ENCODE results near the gene ZG16. TPM values are rescaled to one million over a fixed set of nuclear protein-coding genes. Genes with fewer than 3 reads are reported as not detected.

ZG16 gene
- total RNA-seq, 1 experiment from 2014 or later, result 0.07 TPM

- ChIA-PET CTCF (no interaction called here), POLR2A (no interaction called here), RAD21 (ENCODE audit: low non-redundant PET in 1 of 2, low total read pairs in 2 of 2, uncharacterized antibody in 2 of 2, unreplicated experiment in 2 of 2) (no interaction called here)
- H2AFZ ChIP-seq (ENCODE audit: low read depth, low read length, poor library complexity, severe bottlenecking), result no peak overlapping the region
- H3K27ac ChIP-seq (ENCODE audit: low read depth, low read length), result no peak overlapping the region
- no peaks in the 10 kb centered on the region for H3K27me3 ChIP-seq (ENCODE audit: insufficient read depth, low read length)
- ATAC-seq, result no peak
- H3K9ac ChIP-seq (ENCODE audit: low read length), result no peak overlapping the region
- BruUV-seq (replicated peaks), result no TSS peak
- no peaks in the 10 kb centered on the region for H3K9me3 ChIP-seq (ENCODE audit: control insufficient read depth in 1 of 2, insufficient read depth in 1 of 2, low read depth in 1 of 2, low read length in 2 of 2)
- H3K4me3 ChIP-seq (replicated peaks in 1 of 2; ENCODE audit: low read depth in 1 of 2, low read length in 2 of 2), result no peak overlapping the region
- no peak overlapping the region for H3K4me2 ChIP-seq (ENCODE audit: low read length)
- H3K36me3 ChIP-seq (ENCODE audit: control insufficient read depth in 1 of 2, insufficient read depth in 2 of 2, low read length in 2 of 2), result no peaks in the 10 kb centered on the region
- peaks cover 18 to 20% of the 10 kb centered on the region in 2 experiments for H3K4me1 ChIP-seq (ENCODE audit: control insufficient read depth in 1 of 2, insufficient read depth in 2 of 2, low read length in 2 of 2)
- DNase-seq (ENCODE audit: low read depth, low spot score), result no peak
- no peaks in the 10 kb centered on the region for H3K9me2 ChIP-seq (ENCODE audit: insufficient read depth)
- TF ChIP-seq REST (IDR thresholded peaks at IDR 0.05; ENCODE audit: low read depth) (no peak), MAX (IDR thresholded peaks at IDR 0.05) (no peak), POLR2AphosphoS5 (IDR thresholded peaks at IDR 0.05; ENCODE audit: low read depth, low read length) (no peak), ZNF274 (IDR thresholded peaks at IDR 0.05; ENCODE audit: low read depth, low read length) (no peak), ZBTB33 (IDR thresholded peaks at IDR 0.05; ENCODE audit: extremely low read depth, insufficient replicate concordance, low read length) (no peak), ELF1 (IDR thresholded peaks at IDR 0.05; ENCODE audit: borderline replicate concordance, low read depth) (no peak), EZH2 (IDR thresholded peaks at IDR 0.05) (no peak), EZH2phosphoT487 (IDR thresholded peaks at IDR 0.05; ENCODE audit: borderline replicate concordance) (no peak), CBX3 (IDR thresholded peaks at IDR 0.05; ENCODE audit: low read depth) (no peak), SP1 (IDR thresholded peaks at IDR 0.05; ENCODE audit: low read depth) (no peak), SRF (IDR thresholded peaks at IDR 0.05; ENCODE audit: low read depth) (no peak), YY1 (IDR thresholded peaks at IDR 0.05; ENCODE audit: extremely low read depth, insufficient replicate concordance, low read depth, low read length) (no peak), FOSL1 (IDR thresholded peaks at IDR 0.05; ENCODE audit: low read depth) (no peak), ATF3 (IDR thresholded peaks at IDR 0.05) (no peak), ZFX (IDR thresholded peaks at IDR 0.05) (no peak)
- H3K79me2 ChIP-seq (ENCODE audit: insufficient read depth, low read length), result no peaks in the 10 kb centered on the region
- no peaks in the 10 kb centered on the region for H4K20me1 ChIP-seq (ENCODE audit: insufficient read depth)
- intact Hi-C loops (cut with micrococcal nuclease), result no loop called here
Observed at GRCh38 chr16:29763326-29763725, 14.7 kb upstream of the ZG16 start.
